Omental fat pad (tissue), 4 donors: ENCODE results near the gene ELP5. TPM values are rescaled to one million over a fixed set of nuclear protein-coding genes. Genes with fewer than 3 reads are reported as not detected.
"Not testable (repeated sequence)": the region's sequence is repeated elsewhere in the genome, so short reads cannot be mapped to it uniquely, and the experiment has no call there.

Experiments used
- ATAC-seq: fragments of 150-250 bp; one replicate; pipeline ENCODE4 v1.9.1; 2016; ENCODE audit warnings: mild to moderate bottlenecking, moderate library complexity; ENCODE audit not compliant: low FRiP score
- DNase-seq: peaks from one replicate; pipeline ENCODE4 v3.0.0-alpha.2; 2019; ENCODE audit warnings: low spot score
- CTCF ChIP-seq, 3 donors: fragments of 450-650 bp; IDR thresholded peaks; one replicate each; pipeline ENCODE4 v1.5.1; 2016 to 2017; ENCODE audit warnings: antibody characterized with exemption in 3 of 3, mild to moderate bottlenecking in 3 of 3, moderate library complexity in 2 of 3
- total RNA-seq, 4 donors: library from RNA; depleted of rRNA; stranded (reverse); fragments of >200 nt; gene quantifications; one replicate each; pipeline ENCODE4 v1.1.0, GENCODE V29; 2016

ELP5 gene
- total RNA-seq, 4 donors from 2014 or later = 25.9 to 34.5 (median 30.1) TPM

GRCh38 chr17:7241783-7242716 lies 10.0 kb upstream of the ELP5 start, which contains the start of gene GABARAP:
Gene GABARAP, minus strand, starts transcription at chr17:7242449. Its CDS starts 119 bp downstream, at chr17:7242330.
- TF ChIP-seq CTCF (IDR thresholded peaks at IDR 0.05) = no peak
- DNase-seq = peak; percentile 94
- ATAC-seq = peak; percentile 34

- no peak for TF ChIP-seq CTCF (IDR thresholded peaks at IDR 0.05)
- ATAC-seq (peak; percentile 45), DNase-seq (peak; percentile 97)
Observed at GRCh38 chr17:7242717-7243452, 9.1 kb upstream of the ELP5 start.

DNA sequence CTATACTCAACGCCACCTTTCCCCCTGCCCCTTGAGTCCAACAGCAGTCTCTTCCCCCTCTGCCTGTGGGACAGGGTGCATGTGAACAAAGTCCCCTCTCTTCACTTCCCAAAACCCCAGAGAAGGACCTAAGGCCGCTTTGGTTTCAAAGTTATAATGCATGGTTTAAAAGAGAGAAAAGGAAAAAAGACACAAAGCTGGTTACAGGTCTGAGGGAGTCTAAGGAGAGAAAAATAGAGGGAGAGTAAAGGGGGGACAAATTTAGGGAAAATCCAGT lies 8.6 kb upstream of the ELP5 start:
- TF ChIP-seq CTCF (IDR thresholded peaks at IDR 0.05) = no peak
- ATAC-seq = no peak
- DNase-seq = no peak

DNA sequence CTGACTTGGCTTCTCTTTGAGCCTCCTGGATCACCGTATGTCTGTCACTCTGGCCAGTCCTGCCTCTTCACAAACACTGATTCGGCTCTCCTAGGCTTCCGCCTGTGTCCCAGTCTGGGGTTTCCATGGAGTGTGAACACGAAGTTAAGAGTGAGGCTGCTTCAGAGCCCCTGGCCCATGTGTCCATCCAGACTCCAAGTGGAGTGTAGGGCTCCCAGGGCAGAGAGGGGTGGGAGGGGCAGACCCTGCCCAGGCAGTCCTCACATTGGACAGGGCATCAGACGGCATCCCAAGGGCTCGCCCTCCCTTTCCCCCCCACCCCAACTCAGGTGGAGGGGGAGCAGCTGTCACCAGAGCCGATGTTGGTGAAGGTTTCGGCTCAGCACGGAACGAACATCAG lies 8.2 kb upstream of the ELP5 start:
- ATAC-seq, DNase-seq: not testable (repeated sequence)

GRCh38 chr17:7246779-7247178 lies 5.2 kb upstream of the ELP5 start:
- ATAC-seq (no peak), DNase-seq (no peak)
- TF ChIP-seq CTCF (IDR thresholded peaks at IDR 0.05) = no peak

DNA sequence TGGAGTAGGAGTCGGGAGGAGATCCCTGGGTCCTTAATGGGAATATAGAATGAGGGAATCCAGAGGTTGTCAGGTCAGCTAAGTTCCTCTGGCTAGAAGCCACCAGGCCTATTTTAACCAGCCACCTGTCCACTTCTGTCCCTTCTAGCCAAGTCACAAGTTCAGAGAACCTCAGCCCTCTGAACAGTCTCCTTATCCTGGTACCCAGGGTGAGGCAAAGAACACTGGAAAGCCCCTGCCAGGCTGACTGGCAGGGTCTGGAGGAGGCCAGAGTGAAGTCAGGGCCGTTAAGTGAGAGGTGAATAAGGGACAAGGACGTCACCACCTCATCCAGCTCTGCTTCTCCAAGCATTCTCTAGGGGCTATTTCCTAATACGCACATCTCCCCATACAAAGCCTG lies 3.2 kb upstream of the ELP5 start:
- TF ChIP-seq CTCF (IDR thresholded peaks at IDR 0.05) = no peak
- DNase-seq = no peak
- ATAC-seq = no peak

DNA sequence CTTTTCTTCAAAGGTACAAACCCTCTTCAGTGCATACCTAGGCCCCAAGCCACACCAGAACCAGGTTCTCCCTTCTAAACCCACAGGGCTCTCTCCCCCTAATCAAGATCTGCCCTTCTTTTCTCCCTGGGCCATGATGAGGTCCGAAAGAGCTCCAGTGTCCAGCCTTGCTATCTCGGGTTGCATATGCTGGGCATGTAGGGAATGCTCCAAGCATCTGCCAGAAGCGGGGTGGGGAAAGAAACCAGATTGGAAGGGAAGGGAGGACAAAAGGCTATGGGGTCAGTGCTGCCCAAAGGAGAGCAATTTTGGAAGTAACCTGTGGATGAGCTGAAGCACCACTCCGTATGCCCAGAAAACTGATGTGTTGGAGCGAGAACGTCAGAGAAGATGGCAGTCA lies 2.8 kb upstream of the ELP5 start:
- no peak for TF ChIP-seq CTCF (IDR thresholded peaks at IDR 0.05)
- no peak for ATAC-seq

More for the DNA sequence above, 2.8 kb upstream of the ELP5 start:
- DNase-seq = no peak
